Measurements from ENCODE around the gene NKAPL. TPM values are rescaled to one million over a fixed set of nuclear protein-coding genes. Genes with fewer than 3 reads are reported as not detected.
"Not testable (repeated sequence)": the region's sequence is repeated elsewhere in the genome, so short reads cannot be mapped to it uniquely, and the experiment has no call there.

The NKAPL gene
- total RNA-seq, 1 experiment from 2014 or later = not detected

- CTCF ChIA-PET = no interaction called here
- H3K4me3 Mint-ChIP-seq (ENCODE audit: unreplicated experiment) = no peak overlapping the region
- peaks cover 8% of the 10 kb centered on the region for H3K9me3 Mint-ChIP-seq (ENCODE audit: unreplicated experiment)
- intact Hi-C loops (cut with micrococcal nuclease) = no loop called here
- no peaks in the 10 kb centered on the region for H3K4me1 Mint-ChIP-seq (ENCODE audit: insufficient read depth, unreplicated experiment)
- TF ChIP-seq CTCF (IDR thresholded peaks at IDR 0.05; ENCODE audit: unreplicated experiment) = no peak
- POLR2A ChIA-PET = no interaction called here
- no peaks in the 10 kb centered on the region for H3K27me3 Mint-ChIP-seq (ENCODE audit: insufficient read depth, unreplicated experiment)
- H3K36me3 Mint-ChIP-seq (ENCODE audit: insufficient read depth, unreplicated experiment) = no peaks in the 10 kb centered on the region
- no peak overlapping the region for H3K27ac Mint-ChIP-seq (ENCODE audit: low read depth, unreplicated experiment)
- no peak for DNase-seq (ENCODE audit: unreplicated experiment)
- BruUV-seq (replicated peaks) = no TSS peak
Observed at GRCh38 chr6:28303570-28303969, 44.5 kb downstream of the NKAPL start.

GRCh38 chr6:28306363-28306762 lies 47.3 kb downstream of the NKAPL start:
- CTCF ChIA-PET; H3K9me3 Mint-ChIP-seq (ENCODE audit: unreplicated experiment); H3K27me3 Mint-ChIP-seq (ENCODE audit: insufficient read depth, unreplicated experiment); H3K4me3 Mint-ChIP-seq (ENCODE audit: unreplicated experiment); H3K36me3 Mint-ChIP-seq (ENCODE audit: insufficient read depth, unreplicated experiment); BruUV-seq (replicated peaks); intact Hi-C loops (cut with micrococcal nuclease); POLR2A ChIA-PET; H3K27ac Mint-ChIP-seq (ENCODE audit: low read depth, unreplicated experiment); H3K4me1 Mint-ChIP-seq (ENCODE audit: insufficient read depth, unreplicated experiment); DNase-seq (ENCODE audit: unreplicated experiment): not testable (repeated sequence)

Other genes starting within 250 kb of the NKAPL start
- 7.1 and 10.8 TPM in 2 replicates for gene ZNF165, start 178.7 kb upstream of the NKAPL start, total RNA-seq (2022)
- gene ZSCAN16, start 134.7 kb upstream of the NKAPL start, total RNA-seq (2022) = 2.6 and 4.4 TPM in 2 replicates
- gene ZKSCAN8, start 117.4 kb upstream of the NKAPL start, total RNA-seq (2022) = 26.7 and 27.9 TPM in 2 replicates
- 13.7 and 15.6 TPM in 2 replicates for gene ZSCAN9, start 34.0 kb upstream of the NKAPL start, total RNA-seq (2022)
- gene ZKSCAN4, start 7.0 kb upstream of the NKAPL start, total RNA-seq (2022) = 3.3 and 4.8 TPM in 2 replicates
- 11.3 and 13.1 TPM in 2 replicates for gene ZSCAN26, start 7.8 kb downstream of the NKAPL start, total RNA-seq (2022)
- 2.5 and 2.9 TPM in 2 replicates for gene PGBD1, start 22.3 kb downstream of the NKAPL start, total RNA-seq (2022)
- 5.0 and 6.7 TPM in 2 replicates for gene ZSCAN31, start 76.9 kb downstream of the NKAPL start, total RNA-seq (2022)
- gene ZKSCAN3, start 90.7 kb downstream of the NKAPL start, total RNA-seq (2022) = 2.7 and 3.7 TPM in 2 replicates
- 4.4 and 5.3 TPM in 2 replicates for gene ZSCAN12, start 140.4 kb downstream of the NKAPL start, total RNA-seq (2022)
- 3.0 and 4.7 TPM in 2 replicates for gene ZSCAN23, start 184.2 kb downstream of the NKAPL start, total RNA-seq (2022)